ENCODE data around the gene MAP3K19.

- no peak for TF ChIP-seq CTCF (tag by site-specific recombination; IDR thresholded peaks at IDR 0.05)
- TF ChIP-seq SETDB1 (IDR thresholded peaks at IDR 0.05; ENCODE audit: insufficient read length, low read length) = no peak
- TF ChIP-seq PRDM10 (tag by site-specific recombination; IDR thresholded peaks at IDR 0.05) = no peak
- no peak for TF ChIP-seq ZNF513 (tag by site-specific recombination; IDR thresholded peaks at IDR 0.05)
- TF ChIP-seq ZNF169 (tag by site-specific recombination; IDR thresholded peaks at IDR 0.05) = no peak
- TF ChIP-seq ZBTB1 (tag by site-specific recombination; IDR thresholded peaks at IDR 0.05) = no peak
- no peak for TF ChIP-seq ZBTB17 (tag by site-specific recombination; IDR thresholded peaks at IDR 0.05)
- TF ChIP-seq ZNF274 (IDR thresholded peaks at IDR 0.05; ENCODE audit: low read length) = no peak
- TF ChIP-seq ZNF274 (tag by site-specific recombination; IDR thresholded peaks at IDR 0.05; ENCODE audit: borderline replicate concordance) = no peak
- no peak for TF ChIP-seq ZNF280D (tag by site-specific recombination; IDR thresholded peaks at IDR 0.05)
- TF ChIP-seq ZNF549 (tag by site-specific recombination; IDR thresholded peaks at IDR 0.05) = no peak
- TF ChIP-seq ZBTB7A (tag by site-specific recombination; IDR thresholded peaks at IDR 0.05; ENCODE audit: low read depth) = no peak
These were observed 31.2 kb upstream of the MAP3K19 start for GRCh38 chr2:135078417-135078816.

All from HEK293 (cell line).